Cardiac muscle cell (in vitro differentiated cells and primary cell): ENCODE measurements around the gene FDXR. TPM values are rescaled to one million over a fixed set of nuclear protein-coding genes. Genes with fewer than 3 reads are reported as not detected.

Experiments
- DNase-seq, 2 donors: peaks; one replicate each; pipeline versions ENCODE4 v3.0.0 to v3.0.0-alpha.2; 2010 to 2017; ENCODE audit warnings: low read depth in 1 of 2, low spot score in 1 of 2
- H3K27ac ChIP-seq: fragments of 200-600 bp; sonication (generic); 2 replicates; pipeline ENCODE4 v1.5.1; 2016
- H3K27me3 ChIP-seq: fragments of 200-600 bp; sonication (generic); 2 replicates; pipeline ENCODE4 v1.6.0; 2016; ENCODE audit warnings: control low read depth
- H3K36me3 ChIP-seq: fragments of 200-600 bp; sonication (generic); 2 replicates; pipeline ENCODE4 v1.5.1; 2016; ENCODE audit warnings: control low read depth
- H3K4me1 ChIP-seq: fragments of 200-600 bp; sonication (generic); 2 replicates; pipeline ENCODE4 v1.8.1; 2017; ENCODE audit warnings: low read depth, mild to moderate bottlenecking, mixed run types
- H3K4me3 ChIP-seq: fragments of 200-600 bp; sonication (generic); 2 replicates; pipeline ENCODE4 v1.5.1; 2016; ENCODE audit warnings: mild to moderate bottlenecking
- H3K9me3 ChIP-seq: fragments of 200-600 bp; sonication (generic); 2 replicates; pipeline ENCODE4 v1.5.1; 2017; ENCODE audit warnings: low read depth, mild to moderate bottlenecking, control low read depth
- CTCF ChIP-seq: IDR thresholded peaks from 2 replicates; pipeline ENCODE4 v1.5.1; 2012; ENCODE audit warnings: low read depth, mild to moderate bottlenecking, low read length
- polyA plus RNA-seq: library from polyadenylated mRNA; unstranded; fragments of >200 nt; fragmentation: Nextera tagmentation; extraction: Ambion mirVana; gene quantifications from 2 replicates; pipeline ENCODE4 v1.2.1, GENCODE V29; 2016
- total RNA-seq: library from RNA; depleted of rRNA; stranded (reverse); fragments of >200 nt; gene quantifications from 2 replicates; pipeline ENCODE4 v1.2.3, GENCODE V29; 2016

FDXR gene
- total and polyA plus RNA-seq, 2 experiments from 2014 or later = 44.6 to 49.9 TPM

- Histone ChIP-seq H3K36me3 (no peaks in the 10 kb centered on the region), H3K4me1 (peaks cover 4% of the 10 kb centered on the region), H3K27me3 (peaks cover 81% of the 10 kb centered on the region), H3K4me3 (no peak overlapping the region), H3K9me3 (no peaks in the 10 kb centered on the region), H3K27ac (no peak overlapping the region)
- DNase-seq = no peak
- TF ChIP-seq CTCF = no peak
These were observed 13.9 kb downstream of the FDXR start for GRCh38 chr17:74858672-74859458.

DNA sequence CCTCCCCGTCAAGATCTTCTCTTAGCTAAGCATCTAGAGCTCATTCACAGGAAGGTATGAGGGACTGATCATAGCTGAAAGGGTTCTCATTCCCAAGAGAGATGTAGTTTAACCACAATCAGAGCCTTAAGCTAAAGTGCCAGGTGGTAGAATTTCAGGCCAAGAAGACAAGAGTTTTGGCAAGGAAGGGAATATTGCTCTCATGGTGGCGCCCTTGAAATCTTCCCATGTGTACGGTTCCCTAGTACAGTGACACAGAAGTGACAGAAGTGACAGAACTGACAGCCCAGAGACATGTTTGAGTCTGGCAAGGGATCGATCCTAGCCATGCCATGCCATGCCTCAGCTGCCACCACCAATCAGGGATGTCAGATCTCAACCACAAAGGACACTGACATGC lies 15.6 kb downstream of the FDXR start:
- DNase-seq = no peak
- peaks cover 94% of the 10 kb centered on the region for H3K27me3 ChIP-seq
- peaks cover 10% of the 10 kb centered on the region for H3K4me1 ChIP-seq
- no peak for TF ChIP-seq CTCF
- H3K36me3 ChIP-seq = no peaks in the 10 kb centered on the region
- no peak overlapping the region for H3K27ac ChIP-seq
- no peaks in the 10 kb centered on the region for H3K9me3 ChIP-seq
- no peak overlapping the region for H3K4me3 ChIP-seq

DNA sequence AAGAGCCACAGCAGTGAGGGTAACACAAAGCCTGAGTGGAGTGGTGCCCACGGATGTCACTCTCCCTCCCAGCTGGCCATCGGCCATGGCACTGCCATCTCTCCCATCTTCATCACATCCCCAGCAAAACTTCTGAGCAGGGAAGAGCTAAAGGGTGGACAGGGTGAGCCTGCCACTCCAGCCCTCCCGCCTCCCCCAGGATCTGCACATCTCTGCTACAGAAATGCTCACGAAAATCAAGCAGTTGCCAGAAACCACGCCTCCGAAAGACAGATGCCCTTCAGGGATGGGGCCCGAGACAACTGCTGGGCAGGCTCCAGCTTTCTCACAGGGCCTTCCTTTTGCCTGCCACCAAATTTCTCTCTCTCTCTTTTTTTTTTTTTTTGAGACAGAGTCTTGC lies 16.7 kb downstream of the FDXR start:
- no peaks in the 10 kb centered on the region for H3K36me3 ChIP-seq
- DNase-seq = no peak
- H3K27ac ChIP-seq = no peak overlapping the region
- H3K9me3 ChIP-seq = no peaks in the 10 kb centered on the region
- H3K4me1 ChIP-seq = peaks cover 6% of the 10 kb centered on the region
- H3K27me3 ChIP-seq = peaks cover 97% of the 10 kb centered on the region
- no peak for TF ChIP-seq CTCF
- H3K4me3 ChIP-seq = no peak overlapping the region

- Histone ChIP-seq H3K36me3 (no peaks in the 10 kb centered on the region), H3K4me1 (peaks cover 6% of the 10 kb centered on the region), H3K9me3 (no peaks in the 10 kb centered on the region), H3K27ac (no peak overlapping the region), H3K27me3 (peaks cover 97% of the 10 kb centered on the region), H3K4me3 (no peak overlapping the region)
- no peak for DNase-seq
- no peak for TF ChIP-seq CTCF
These were observed 17.5 kb downstream of the FDXR start for GRCh38 chr17:74855323-74855722.

DNA sequence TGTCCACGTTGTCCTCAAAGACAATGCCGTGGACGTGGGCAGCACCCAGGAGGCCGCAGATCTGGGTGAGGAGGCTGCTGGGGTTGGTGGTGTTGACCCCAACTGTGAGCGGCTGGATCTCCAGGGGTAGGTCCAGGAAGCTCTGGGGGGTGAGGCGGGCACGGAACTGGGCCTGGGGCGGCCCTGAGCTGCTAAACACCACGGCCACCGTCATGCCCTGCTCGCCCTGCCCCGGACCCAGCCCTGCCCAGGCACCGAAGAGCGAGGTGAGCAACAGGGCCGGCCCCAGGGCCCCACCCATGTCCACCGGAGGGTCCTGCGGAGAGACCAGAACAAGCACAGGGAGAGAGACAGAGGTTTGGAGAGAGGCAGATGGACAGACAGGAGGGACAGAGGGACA lies 18.0 kb downstream of the FDXR start:
- Histone ChIP-seq H3K36me3 (no peaks in the 10 kb centered on the region), H3K27ac (no peak overlapping the region), H3K4me1 (peaks cover 6% of the 10 kb centered on the region), H3K4me3 (no peak overlapping the region), H3K9me3 (no peaks in the 10 kb centered on the region), H3K27me3 (peaks cover 97% of the 10 kb centered on the region)
- TF ChIP-seq CTCF = no peak
- no peak for DNase-seq
